Keratinocyte (primary cell): ENCODE measurements around the gene ZFAND5. TPM values are rescaled to one million over a fixed set of nuclear protein-coding genes. Genes with fewer than 3 reads are reported as not detected.
A peak's percentile ranks its signal among the peaks of the same experiment; 100 is the strongest.

Experiments
- DNase-seq: peaks from one replicate; pipeline ENCODE4 v3.0.0-alpha.2; 2011; ENCODE audit warnings: low read depth, missing footprints, low spot score
- FAIRE-seq: peaks from 2 replicates; lab custom pipeline; 2011; peaks lifted over from hg19 to GRCh38; lab: Jason Lieb, UNC
- H2AFZ ChIP-seq: 2 replicates; pipeline ENCODE4 v1.6.0; 2012; ENCODE audit warnings: low read length, control low read depth, inconsistent platforms; ENCODE audit not compliant: control insufficient read depth
- H3K27ac ChIP-seq: 2 replicates; pipeline ENCODE4 v1.5.1; 2011; ENCODE audit warnings: low read length; ENCODE audit not compliant: control insufficient read depth, insufficient read depth
- H3K27me3 ChIP-seq: 3 replicates; pipeline ENCODE4 v1.6.0; 2011; ENCODE audit warnings: low read length; ENCODE audit not compliant: control insufficient read depth, insufficient read depth; ENCODE audit errors: extremely low read depth
- H3K36me3 ChIP-seq, 2 experiments: 2 replicates in 1 of 2; 3 replicates in 1 of 2; pipeline ENCODE4 v1.5.1; 2011; ENCODE audit warnings: low read length in 2 of 2, mild to moderate bottlenecking in 1 of 2; ENCODE audit not compliant: control insufficient read depth in 2 of 2, insufficient read depth in 2 of 2; ENCODE audit errors: extremely low read depth in 1 of 2
- H3K4me1 ChIP-seq: 3 replicates; pipeline ENCODE4 v1.5.1; 2011; ENCODE audit warnings: low read length; ENCODE audit not compliant: control insufficient read depth, insufficient read depth; ENCODE audit errors: extremely low read depth
- H3K4me2 ChIP-seq: 3 replicates; pipeline ENCODE4 v1.6.0; 2011; ENCODE audit warnings: low read depth, low read length; ENCODE audit not compliant: control insufficient read depth, insufficient read depth; ENCODE audit errors: extremely low read depth
- H3K4me3 ChIP-seq, 3 experiments: fragments of 200-600 bp in 1 of 3; sonication (generic) in 1 of 3; 2 replicates in 2 of 3; 3 replicates in 1 of 3; pipeline ENCODE4 v1.5.1; 2011 to 2016; ENCODE audit warnings: low read length in 3 of 3, mild to moderate bottlenecking in 3 of 3, control low read depth in 2 of 3, inconsistent platforms in 1 of 3, low read depth in 1 of 3, mixed read lengths in 1 of 3, mixed run types in 1 of 3, moderate library complexity in 1 of 3; ENCODE audit not compliant: control insufficient read depth in 2 of 3, insufficient read depth in 2 of 3; ENCODE audit errors: extremely low read depth in 1 of 3
- H3K79me2 ChIP-seq: 2 replicates; pipeline ENCODE4 v1.6.0; 2012; ENCODE audit warnings: low read length; ENCODE audit not compliant: control insufficient read depth, insufficient read depth
- H3K9ac ChIP-seq: 3 replicates; pipeline ENCODE4 v1.6.0; 2011; ENCODE audit warnings: low read length; ENCODE audit not compliant: control insufficient read depth, insufficient read depth; ENCODE audit errors: extremely low read depth
- H3K9me1 ChIP-seq: 3 replicates; pipeline ENCODE4 v1.6.0; 2011; ENCODE audit warnings: low read length; ENCODE audit not compliant: control insufficient read depth, insufficient read depth; ENCODE audit errors: extremely low read depth
- H3K9me3 ChIP-seq: 2 replicates; pipeline ENCODE4 v1.5.1; 2012; ENCODE audit warnings: low read depth, low read length; ENCODE audit not compliant: control insufficient read depth
- H4K20me1 ChIP-seq: 3 replicates; pipeline ENCODE4 v1.6.0; 2011; ENCODE audit warnings: low read length; ENCODE audit not compliant: control insufficient read depth, insufficient read depth; ENCODE audit errors: extremely low read depth
- CTCF ChIP-seq, 3 experiments: IDR thresholded peaks in 1 of 3; conservative IDR thresholded peaks in 1 of 3; optimal IDR thresholded peaks in 1 of 3; 2 replicates in 2 of 3; 3 replicates in 1 of 3; pipeline versions ENCODE3 to v1.5.1; 2011; ENCODE audit warnings: low read length in 3 of 3, mild to moderate bottlenecking in 3 of 3, moderate library complexity in 2 of 3, control low read depth in 1 of 3, inconsistent platforms in 1 of 3; ENCODE audit not compliant: insufficient read depth in 2 of 3; ENCODE audit errors: extremely low read depth in 1 of 3
- EZH2 ChIP-seq: IDR thresholded peaks from one replicate; pipeline ENCODE4 v1.6.1; 2012; ENCODE audit warnings: inconsistent platforms, mild to moderate bottlenecking, low read length, moderate library complexity
- dilution Hi-C: fragments of 300-500 bp; cut with MboI; formaldehyde crosslinking; loops from one replicate; pipeline ENCODE4 v1.7.0; 2020; ENCODE audit warnings: low sequenced_read_pairs; ENCODE audit not compliant: extremely low pct_ligation_motif_present
- polyA plus RNA-seq, 5 experiments: library from polyadenylated mRNA; depleted of rRNA in 3 of 5; stranded (reverse) in 3 of 5; stranded (forward) in 1 of 5; unstranded in 1 of 5; fragments of >200 nt; gene quantifications; 1 replicate in 1 of 5; 2 replicates in 3 of 5; 3 replicates in 1 of 5; pipeline versions ENCODE4 v1.2.1 to v1.2.3, GENCODE V29; 2011 to 2012; ENCODE audit warnings: missing spikeins in 2 of 5, low read depth in 1 of 5, low replicate concordance in 1 of 5

The ZFAND5 gene
- polyA plus RNA-seq, 1 donor (not counting 4 experiments of a cell fraction or from before 2014, with no cell fraction given): 67.9 TPM

GRCh38 chr9:72309364-72310133 lies 55.5 kb downstream of the ZFAND5 start:
- peak; percentile 51 for FAIRE-seq
- H3K4me3 ChIP-seq: no peak overlapping the region

GRCh38 chr9:72306761-72307160 lies 58.2 kb downstream of the ZFAND5 start:
- dilution Hi-C loops: no loop called here
- Histone ChIP-seq H3K9ac (no peak overlapping the region), H2AFZ (no peak overlapping the region), H3K4me1 (peaks cover 3% of the 10 kb centered on the region), H3K36me3 (no peaks in the 10 kb centered on the region), H3K4me3 (no peak overlapping the region), H3K9me1 (no peaks in the 10 kb centered on the region), H3K9me3 (no peaks in the 10 kb centered on the region), H3K27ac (no peak overlapping the region), H3K27me3 (no peaks in the 10 kb centered on the region), H3K4me2 (no peak overlapping the region), H4K20me1 (no peaks in the 10 kb centered on the region), H3K79me2 (no peaks in the 10 kb centered on the region)
- DNase-seq: no peak
- peak; percentile 5 for FAIRE-seq
- TF ChIP-seq EZH2 (no peak), CTCF (optimal IDR thresholded peaks at IDR 0.05 in 1 of 3, IDR thresholded peaks at IDR 0.05 in 1 of 3, conservative IDR thresholded peaks at IDR 0.05 in 1 of 3; ENCODE audit: extremely low read depth in 1 of 3, insufficient read depth in 2 of 3, low read length in 3 of 3) (no peak)

More at GRCh38 chr9:72309364-72310133, 55.5 kb downstream of the ZFAND5 start:
- H4K20me1 ChIP-seq: no peaks in the 10 kb centered on the region
- no peak overlapping the region for H3K4me2 ChIP-seq
- dilution Hi-C loops: no loop called here
- H3K9me3 ChIP-seq: no peaks in the 10 kb centered on the region
- DNase-seq: no peak
- no peak for TF ChIP-seq CTCF (optimal IDR thresholded peaks at IDR 0.05 in 1 of 3, IDR thresholded peaks at IDR 0.05 in 1 of 3, conservative IDR thresholded peaks at IDR 0.05 in 1 of 3; ENCODE audit: extremely low read depth in 1 of 3, insufficient read depth in 2 of 3, low read length in 3 of 3)
- TF ChIP-seq EZH2: no peak
- H3K36me3 ChIP-seq: no peaks in the 10 kb centered on the region
- no peaks in the 10 kb centered on the region for H3K27me3 ChIP-seq
- H3K4me1 ChIP-seq: peaks cover 3% of the 10 kb centered on the region
- H3K79me2 ChIP-seq: no peaks in the 10 kb centered on the region
- no peak overlapping the region for H3K9ac ChIP-seq
- no peaks in the 10 kb centered on the region for H3K9me1 ChIP-seq
- H3K27ac ChIP-seq: no peak overlapping the region
- H2AFZ ChIP-seq: no peak overlapping the region
